ENCODE data around the gene SBF1.

The SBF1 gene

DNA sequence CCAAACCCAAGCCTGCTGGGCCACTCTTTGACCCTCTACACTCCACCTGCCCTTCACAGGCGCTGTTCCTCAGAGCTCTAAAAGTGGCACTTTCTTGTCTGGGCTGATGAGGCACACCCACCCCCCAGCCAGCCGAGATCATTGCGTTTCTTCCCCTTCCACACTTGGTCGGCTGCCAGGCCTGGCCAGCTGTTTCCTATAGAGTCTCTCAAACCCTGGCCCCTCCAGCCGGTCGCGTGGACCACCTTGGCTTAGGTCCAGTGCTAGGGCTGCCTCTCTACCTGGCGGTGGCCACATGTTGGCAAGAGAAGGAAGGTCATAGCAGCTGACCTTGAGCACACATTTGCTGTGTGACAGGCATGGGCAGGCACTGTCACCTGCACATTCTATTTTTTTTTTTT, 71.1 kb downstream of the SBF1 start:
- H2AFZ ChIP-seq (ENCODE audit: insufficient read depth, low read length, poor library complexity) = no peak overlapping the region
- no peaks in the 10 kb centered on the region for H3K4me1 ChIP-seq (ENCODE audit: control insufficient read depth in 1 of 2, insufficient read depth in 2 of 2, low read length in 2 of 2)
- peak overlapping the region; percentile 44 for H3K4me3 ChIP-seq (ENCODE audit: low read depth, low read length)
- WGBS (ENCODE audit: extremely low coverage, insufficient coverage, insufficient read length) = no CpG with 5 or more reads among the region's 8 CpGs
- H3K18ac ChIP-seq (ENCODE audit: low read length) = no peak overlapping the region
- no peak overlapping the region for H4K91ac ChIP-seq (ENCODE audit: low read depth, low read length)
- H3K4me2 ChIP-seq (ENCODE audit: low read length) = no peak overlapping the region
- H3K36me3 ChIP-seq (ENCODE audit: control insufficient read depth in 1 of 2, insufficient read depth in 2 of 2, low read length in 2 of 2) = peaks cover 33 to 44% of the 10 kb centered on the region in 2 experiments
- H2AK5ac ChIP-seq (ENCODE audit: low read length) = no peak overlapping the region
- no peak overlapping the region for H4K12ac ChIP-seq (ENCODE audit: low read depth, low read length)
- H3K79me1 ChIP-seq (ENCODE audit: low read length) = no peaks in the 10 kb centered on the region
- no peak overlapping the region for H2BK12ac ChIP-seq (ENCODE audit: low read length)
- no peak overlapping the region for H4K8ac ChIP-seq (ENCODE audit: low read depth, low read length)
- peaks cover 2% of the 10 kb centered on the region for H3K9me3 ChIP-seq (ENCODE audit: insufficient read depth, low read depth, low read length)
- H3K4ac ChIP-seq (ENCODE audit: low read depth, low read length) = no peak overlapping the region
- H2BK5ac ChIP-seq (ENCODE audit: low read depth, low read length, poor library complexity) = no peak overlapping the region
- no peak overlapping the region for H3K23ac ChIP-seq (ENCODE audit: low read length)
- H3K27ac ChIP-seq (ENCODE audit: low read depth, low read length) = no peak overlapping the region
- H3K79me2 ChIP-seq (ENCODE audit: control insufficient read depth, insufficient read depth, low read length, poor library complexity) = no peaks in the 10 kb centered on the region
- no peak overlapping the region for H3K14ac ChIP-seq (ENCODE audit: low read length)
- no peaks in the 10 kb centered on the region for H3K27me3 ChIP-seq (ENCODE audit: insufficient read depth, low read length)
- H2BK120ac ChIP-seq (ENCODE audit: insufficient read depth, low read length, poor library complexity) = no peak overlapping the region
- H3K9ac ChIP-seq (ENCODE audit: low read length) = no peak overlapping the region
- DNase-seq = no peak

DNA sequence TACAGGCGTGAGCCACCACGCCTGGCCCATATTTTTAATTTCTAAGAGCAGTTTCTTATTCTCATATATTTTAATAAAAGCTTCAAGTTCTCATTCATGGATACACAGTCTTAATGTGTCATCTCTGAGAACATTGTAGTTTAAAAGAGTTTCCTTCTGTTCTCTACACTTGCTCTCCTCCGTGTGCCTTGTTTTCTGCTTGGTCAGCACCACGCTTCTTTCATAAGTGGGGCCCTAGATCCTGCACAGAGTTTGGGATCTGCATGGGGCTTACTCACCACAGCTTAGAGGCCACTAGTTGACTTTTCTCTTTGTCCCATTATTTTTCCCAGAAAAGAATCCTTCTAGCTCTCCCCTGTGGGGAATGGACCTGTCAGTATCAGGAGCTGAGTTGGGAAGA, 72.9 kb downstream of the SBF1 start:
- H3K4me2 ChIP-seq (ENCODE audit: low read length) = no peak overlapping the region
- peaks cover 20 to 32% of the 10 kb centered on the region in 2 experiments for H3K36me3 ChIP-seq (ENCODE audit: control insufficient read depth in 1 of 2, insufficient read depth in 2 of 2, low read length in 2 of 2)
- H3K14ac ChIP-seq (ENCODE audit: low read length) = no peak overlapping the region
- H4K91ac ChIP-seq (ENCODE audit: low read depth, low read length) = no peak overlapping the region
- no peak overlapping the region for H2BK120ac ChIP-seq (ENCODE audit: insufficient read depth, low read length, poor library complexity)
- H3K23ac ChIP-seq (ENCODE audit: low read length) = no peak overlapping the region
- no peak overlapping the region for H4K8ac ChIP-seq (ENCODE audit: low read depth, low read length)
- no peaks in the 10 kb centered on the region for H3K27me3 ChIP-seq (ENCODE audit: insufficient read depth, low read length)
- H3K9me3 ChIP-seq (ENCODE audit: insufficient read depth, low read depth, low read length) = peaks cover 2% of the 10 kb centered on the region
- no peaks in the 10 kb centered on the region for H3K79me2 ChIP-seq (ENCODE audit: control insufficient read depth, insufficient read depth, low read length, poor library complexity)
- no peak overlapping the region for H3K4me3 ChIP-seq (ENCODE audit: low read depth, low read length)
- H3K4ac ChIP-seq (ENCODE audit: low read depth, low read length) = no peak overlapping the region
- no peak overlapping the region for H3K27ac ChIP-seq (ENCODE audit: low read depth, low read length)
- no peak overlapping the region for H2BK5ac ChIP-seq (ENCODE audit: low read depth, low read length, poor library complexity)
- no peaks in the 10 kb centered on the region for H3K79me1 ChIP-seq (ENCODE audit: low read length)
- no peak overlapping the region for H2BK12ac ChIP-seq (ENCODE audit: low read length)
- no peak overlapping the region for H2AK5ac ChIP-seq (ENCODE audit: low read length)
- no CpG with 5 or more reads among the region's 4 CpGs for WGBS (ENCODE audit: extremely low coverage, insufficient coverage, insufficient read length)
- H3K9ac ChIP-seq (ENCODE audit: low read length) = no peak overlapping the region
- H2AFZ ChIP-seq (ENCODE audit: insufficient read depth, low read length, poor library complexity) = no peak overlapping the region
- no peak overlapping the region for H3K18ac ChIP-seq (ENCODE audit: low read length)
- DNase-seq = no peak
- no peaks in the 10 kb centered on the region for H3K4me1 ChIP-seq (ENCODE audit: control insufficient read depth in 1 of 2, insufficient read depth in 2 of 2, low read length in 2 of 2)
- H4K12ac ChIP-seq (ENCODE audit: low read depth, low read length) = no peak overlapping the region

DNA sequence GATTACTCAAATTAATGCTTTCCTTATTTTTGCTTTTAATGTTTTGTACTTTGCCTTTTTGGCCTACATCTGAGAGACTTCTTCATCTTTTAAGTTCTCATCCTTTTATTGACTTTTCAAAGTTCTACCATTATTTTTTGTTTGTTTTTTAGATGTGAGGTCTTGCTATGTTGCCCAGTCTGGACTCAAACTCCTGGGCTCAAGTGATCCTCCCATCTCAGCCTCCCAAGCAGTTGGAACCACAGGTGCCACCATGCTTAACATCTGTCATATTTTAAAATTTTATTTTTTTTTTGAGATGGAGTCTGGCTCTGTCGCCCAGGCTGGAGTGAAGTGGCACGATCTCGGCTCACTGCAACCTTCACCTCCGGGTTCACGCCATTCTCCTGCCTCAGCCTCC, 73.9 kb downstream of the SBF1 start:
- Histone ChIP-seq H4K91ac (ENCODE audit: low read depth, low read length) (no peak overlapping the region), H4K12ac (ENCODE audit: low read depth, low read length) (no peak overlapping the region), H2BK120ac (ENCODE audit: insufficient read depth, low read length, poor library complexity) (no peak overlapping the region), H3K27me3 (ENCODE audit: insufficient read depth, low read length) (no peaks in the 10 kb centered on the region), H4K8ac (ENCODE audit: low read depth, low read length) (no peak overlapping the region), H2BK12ac (ENCODE audit: low read length) (no peak overlapping the region), H3K4me3 (ENCODE audit: low read depth, low read length) (no peak overlapping the region), H3K14ac (ENCODE audit: low read length) (no peak overlapping the region), H3K9me3 (ENCODE audit: insufficient read depth, low read depth, low read length) (peaks cover 2% of the 10 kb centered on the region), H3K4me2 (ENCODE audit: low read length) (no peak overlapping the region), H3K4ac (ENCODE audit: low read depth, low read length) (no peak overlapping the region), H3K79me1 (ENCODE audit: low read length) (no peaks in the 10 kb centered on the region), H2BK5ac (ENCODE audit: low read depth, low read length, poor library complexity) (no peak overlapping the region), H3K36me3 (ENCODE audit: control insufficient read depth in 1 of 2, insufficient read depth in 2 of 2, low read length in 2 of 2) (peaks cover 15 to 28% of the 10 kb centered on the region in 2 experiments), H3K9ac (ENCODE audit: low read length) (no peak overlapping the region), H3K23ac (ENCODE audit: low read length) (no peak overlapping the region), H3K18ac (ENCODE audit: low read length) (no peak overlapping the region), H2AK5ac (ENCODE audit: low read length) (no peak overlapping the region), H2AFZ (ENCODE audit: insufficient read depth, low read length, poor library complexity) (no peak overlapping the region), H3K27ac (ENCODE audit: low read depth, low read length) (no peak overlapping the region), H3K4me1 (ENCODE audit: control insufficient read depth in 1 of 2, insufficient read depth in 2 of 2, low read length in 2 of 2) (no peaks in the 10 kb centered on the region), H3K79me2 (ENCODE audit: control insufficient read depth, insufficient read depth, low read length, poor library complexity) (no peaks in the 10 kb centered on the region)
- DNase-seq = no peak
- no CpG with 5 or more reads among the region's 5 CpGs for WGBS (ENCODE audit: extremely low coverage, insufficient coverage, insufficient read length)

DNA sequence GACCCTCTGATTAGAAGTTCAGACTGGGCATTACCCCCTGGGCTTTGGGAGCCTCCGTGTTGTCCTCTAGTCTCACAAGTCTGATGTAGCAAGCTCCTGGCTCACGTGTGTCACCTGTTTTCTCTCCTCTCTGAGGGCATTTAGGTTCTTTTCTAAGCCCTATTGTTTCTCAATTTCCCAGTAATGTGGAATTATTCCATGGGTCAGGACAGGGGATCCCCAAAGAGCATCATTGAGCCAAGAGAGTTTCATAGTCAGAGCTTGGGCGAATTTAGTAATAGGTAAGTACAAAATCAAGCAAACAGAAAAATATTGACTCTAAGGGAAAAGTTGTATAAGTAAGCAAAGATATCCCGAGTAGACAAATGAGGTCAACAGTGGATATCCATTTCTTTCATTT, 74.4 kb downstream of the SBF1 start:
- Histone ChIP-seq H3K9me3 (ENCODE audit: insufficient read depth, low read depth, low read length) (peaks cover 2% of the 10 kb centered on the region), H3K23ac (ENCODE audit: low read length) (no peak overlapping the region), H3K18ac (ENCODE audit: low read length) (no peak overlapping the region), H3K14ac (ENCODE audit: low read length) (no peak overlapping the region), H4K8ac (ENCODE audit: low read depth, low read length) (no peak overlapping the region), H3K4me1 (ENCODE audit: control insufficient read depth in 1 of 2, insufficient read depth in 2 of 2, low read length in 2 of 2) (no peaks in the 10 kb centered on the region), H3K4me3 (ENCODE audit: low read depth, low read length) (no peak overlapping the region), H3K4ac (ENCODE audit: low read depth, low read length) (no peak overlapping the region), H2BK5ac (ENCODE audit: low read depth, low read length, poor library complexity) (no peak overlapping the region), H4K91ac (ENCODE audit: low read depth, low read length) (no peak overlapping the region), H3K79me1 (ENCODE audit: low read length) (no peaks in the 10 kb centered on the region), H2BK12ac (ENCODE audit: low read length) (no peak overlapping the region), H2AFZ (ENCODE audit: insufficient read depth, low read length, poor library complexity) (no peak overlapping the region), H3K79me2 (ENCODE audit: control insufficient read depth, insufficient read depth, low read length, poor library complexity) (no peaks in the 10 kb centered on the region), H3K4me2 (ENCODE audit: low read length) (no peak overlapping the region), H3K27me3 (ENCODE audit: insufficient read depth, low read length) (no peaks in the 10 kb centered on the region), H3K27ac (ENCODE audit: low read depth, low read length) (no peak overlapping the region), H3K9ac (ENCODE audit: low read length) (no peak overlapping the region), H2AK5ac (ENCODE audit: low read length) (no peak overlapping the region), H2BK120ac (ENCODE audit: insufficient read depth, low read length, poor library complexity) (no peak overlapping the region), H4K12ac (ENCODE audit: low read depth, low read length) (no peak overlapping the region), H3K36me3 (ENCODE audit: control insufficient read depth in 1 of 2, insufficient read depth in 2 of 2, low read length in 2 of 2) (peaks cover 19 to 28% of the 10 kb centered on the region in 2 experiments)
- no CpG with 5 or more reads among the region's 4 CpGs for WGBS (ENCODE audit: extremely low coverage, insufficient coverage, insufficient read length)
- no peak for DNase-seq

Data from trophoblast cell (in vitro differentiated cells and primary cell).